Measurements from ENCODE around the gene MAEA.

MAEA gene

GRCh38 chr4:1364748-1365147 is 75.1 kb downstream of the MAEA start:
- Histone ChIP-seq H3K4me3 (ENCODE audit: low read depth, low read length) (no peak overlapping the region), H3K4me1 (ENCODE audit: control insufficient read depth, insufficient read depth, low read length, unreplicated experiment) (peaks cover 12% of the 10 kb centered on the region), H3K27ac (ENCODE audit: low read depth, low read length) (no peak overlapping the region), H3K79me2 (ENCODE audit: control insufficient read depth, insufficient read depth, low read length, unreplicated experiment) (no peaks in the 10 kb centered on the region), H3K27me3 (ENCODE audit: insufficient read depth, low read length) (no peaks in the 10 kb centered on the region), H2AFZ (ENCODE audit: low read length, unreplicated experiment) (no peak overlapping the region), H3K36me3 (ENCODE audit: insufficient read depth, low read length) (no peaks in the 10 kb centered on the region)

GRCh38 chr4:1365271-1366178 is 75.8 kb downstream of the MAEA start:
- H3K27ac ChIP-seq (ENCODE audit: low read depth, low read length) = no peak overlapping the region
- no peak overlapping the region for H2AFZ ChIP-seq (ENCODE audit: low read length, unreplicated experiment)

GRCh38 chr4:1366371-1367229 is 76.9 kb downstream of the MAEA start:
- Histone ChIP-seq H3K27ac (ENCODE audit: low read depth, low read length) (no peak overlapping the region), H2AFZ (ENCODE audit: low read length, unreplicated experiment) (no peak overlapping the region)

More at GRCh38 chr4:1365271-1366178, 75.8 kb downstream of the MAEA start:
- Histone ChIP-seq H3K4me1 (ENCODE audit: control insufficient read depth, insufficient read depth, low read length, unreplicated experiment) (peaks cover 4% of the 10 kb centered on the region), H3K4me3 (ENCODE audit: low read depth, low read length) (no peak overlapping the region), H3K79me2 (ENCODE audit: control insufficient read depth, insufficient read depth, low read length, unreplicated experiment) (no peaks in the 10 kb centered on the region), H3K27me3 (ENCODE audit: insufficient read depth, low read length) (no peaks in the 10 kb centered on the region), H3K36me3 (ENCODE audit: insufficient read depth, low read length) (no peaks in the 10 kb centered on the region)

DNA sequence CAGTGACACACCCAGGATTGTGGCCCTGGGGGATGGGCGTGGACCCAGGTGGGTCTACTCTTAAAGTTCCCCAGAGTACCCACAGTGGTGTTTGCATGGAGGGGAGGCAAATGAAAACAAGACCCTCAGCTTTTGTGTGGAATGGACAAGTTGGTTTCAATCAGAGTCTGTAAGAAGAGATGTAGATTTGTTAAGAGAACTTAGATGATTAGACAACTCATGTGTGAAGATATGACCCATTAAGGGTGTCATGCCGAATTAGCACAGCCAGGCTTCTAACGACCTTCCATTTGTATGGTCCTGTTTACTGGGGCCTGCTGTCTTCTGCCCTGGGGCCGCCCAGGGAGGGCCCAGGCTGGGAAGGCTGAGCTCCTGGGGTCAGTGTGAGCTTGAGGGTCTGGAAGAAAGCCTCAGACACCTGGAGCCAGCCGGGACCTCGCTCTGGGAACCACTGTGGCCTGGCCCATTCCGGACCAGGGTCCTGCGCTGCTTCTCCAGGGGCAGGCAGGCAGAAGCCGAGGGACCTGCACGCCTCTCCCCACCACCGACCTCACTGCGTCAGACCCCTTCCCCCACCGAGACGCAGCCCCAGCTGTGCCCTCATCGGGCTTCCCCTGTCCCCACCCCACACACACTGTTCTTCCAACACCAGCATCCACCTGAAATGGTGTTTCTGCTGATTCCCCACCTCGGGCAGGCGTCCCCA is 77.7 kb downstream of the MAEA start:
- Histone ChIP-seq H3K4me3 (ENCODE audit: low read depth, low read length) (no peak overlapping the region), H3K79me2 (ENCODE audit: control insufficient read depth, insufficient read depth, low read length, unreplicated experiment) (no peaks in the 10 kb centered on the region), H2AFZ (ENCODE audit: low read length, unreplicated experiment) (no peak overlapping the region), H3K4me1 (ENCODE audit: control insufficient read depth, insufficient read depth, low read length, unreplicated experiment) (no peaks in the 10 kb centered on the region), H3K27ac (ENCODE audit: low read depth, low read length) (no peak overlapping the region), H3K36me3 (ENCODE audit: insufficient read depth, low read length) (peaks cover 5% of the 10 kb centered on the region; the same call in 1 of the 2 replicates), H3K27me3 (ENCODE audit: insufficient read depth, low read length) (no peaks in the 10 kb centered on the region)

More at GRCh38 chr4:1366371-1367229, 76.9 kb downstream of the MAEA start:
- Histone ChIP-seq H3K79me2 (ENCODE audit: control insufficient read depth, insufficient read depth, low read length, unreplicated experiment) (no peaks in the 10 kb centered on the region), H3K4me3 (ENCODE audit: low read depth, low read length) (no peak overlapping the region), H3K4me1 (ENCODE audit: control insufficient read depth, insufficient read depth, low read length, unreplicated experiment) (no peaks in the 10 kb centered on the region), H3K36me3 (ENCODE audit: insufficient read depth, low read length) (no peaks in the 10 kb centered on the region), H3K27me3 (ENCODE audit: insufficient read depth, low read length) (no peaks in the 10 kb centered on the region)

- H3K27ac ChIP-seq (ENCODE audit: low read depth, low read length) = no peak overlapping the region
- H2AFZ ChIP-seq (ENCODE audit: low read length, unreplicated experiment) = no peak overlapping the region
- no peaks in the 10 kb centered on the region for H3K79me2 ChIP-seq (ENCODE audit: control insufficient read depth, insufficient read depth, low read length, unreplicated experiment)
- no peaks in the 10 kb centered on the region for H3K4me1 ChIP-seq (ENCODE audit: control insufficient read depth, insufficient read depth, low read length, unreplicated experiment)
- H3K36me3 ChIP-seq (ENCODE audit: insufficient read depth, low read length) = peaks cover 6% of the 10 kb centered on the region; the same call in 1 of the 2 replicates
- H3K4me3 ChIP-seq (ENCODE audit: low read depth, low read length) = no peak overlapping the region
- no peaks in the 10 kb centered on the region for H3K27me3 ChIP-seq (ENCODE audit: insufficient read depth, low read length)
Observed at GRCh38 chr4:1367936-1368289, 78.2 kb downstream of the MAEA start.

- no peak overlapping the region for H3K27ac ChIP-seq (ENCODE audit: low read depth, low read length)
- H3K79me2 ChIP-seq (ENCODE audit: control insufficient read depth, insufficient read depth, low read length, unreplicated experiment) = no peaks in the 10 kb centered on the region
- H3K4me3 ChIP-seq (ENCODE audit: low read depth, low read length) = no peak overlapping the region
- H3K36me3 ChIP-seq (ENCODE audit: insufficient read depth, low read length) = peaks cover 6% of the 10 kb centered on the region; the same call in 1 of the 2 replicates
- no peak overlapping the region for H2AFZ ChIP-seq (ENCODE audit: low read length, unreplicated experiment)
- H3K27me3 ChIP-seq (ENCODE audit: insufficient read depth, low read length) = no peaks in the 10 kb centered on the region
- no peaks in the 10 kb centered on the region for H3K4me1 ChIP-seq (ENCODE audit: control insufficient read depth, insufficient read depth, low read length, unreplicated experiment)
Observed at GRCh38 chr4:1368421-1369090, 78.9 kb downstream of the MAEA start.

- Histone ChIP-seq H3K27me3 (ENCODE audit: insufficient read depth, low read length) (no peaks in the 10 kb centered on the region), H3K4me3 (ENCODE audit: low read depth, low read length) (no peak overlapping the region), H3K27ac (ENCODE audit: low read depth, low read length) (no peak overlapping the region), H3K36me3 (ENCODE audit: insufficient read depth, low read length) (peaks cover 6% of the 10 kb centered on the region; the same call in 1 of the 2 replicates), H3K4me1 (ENCODE audit: control insufficient read depth, insufficient read depth, low read length, unreplicated experiment) (no peaks in the 10 kb centered on the region), H2AFZ (ENCODE audit: low read length, unreplicated experiment) (no peak overlapping the region), H3K79me2 (ENCODE audit: control insufficient read depth, insufficient read depth, low read length, unreplicated experiment) (no peaks in the 10 kb centered on the region)
Observed at GRCh38 chr4:1369091-1369450, 79.4 kb downstream of the MAEA start.

DNA sequence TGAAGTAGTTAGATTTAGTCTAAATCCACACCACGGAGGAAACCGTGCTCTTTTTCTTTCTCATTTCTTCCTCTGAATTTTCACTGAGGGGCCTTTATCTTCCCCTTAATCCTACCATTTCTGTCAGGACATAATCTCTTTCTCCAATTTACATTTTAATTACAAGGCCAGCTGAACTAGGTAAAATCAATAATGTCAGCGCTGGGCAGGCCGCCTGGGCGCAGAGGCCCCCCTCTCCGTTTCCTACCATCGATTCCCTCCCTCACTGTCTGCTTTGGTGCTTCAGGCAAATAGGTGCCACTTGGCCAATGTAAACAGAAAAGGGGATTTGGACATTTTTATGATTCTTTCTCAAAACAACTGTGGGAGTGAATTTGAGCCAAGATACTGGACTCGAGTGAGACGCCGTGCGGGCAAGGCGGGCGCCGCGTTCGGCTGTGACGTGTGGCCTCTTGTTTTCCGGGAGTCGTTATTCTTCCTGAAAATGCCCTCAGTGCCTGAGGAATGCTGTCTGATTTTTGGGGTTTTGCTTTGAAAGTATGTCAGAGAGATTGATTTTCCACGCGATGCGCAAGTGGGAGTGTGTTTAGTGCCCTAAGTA is 79.9 kb downstream of the MAEA start:
- Histone ChIP-seq H3K27ac (ENCODE audit: low read depth, low read length) (no peak overlapping the region), H3K27me3 (ENCODE audit: insufficient read depth, low read length) (no peaks in the 10 kb centered on the region), H3K36me3 (ENCODE audit: insufficient read depth, low read length) (peaks cover 6% of the 10 kb centered on the region; the same call in 1 of the 2 replicates), H3K4me1 (ENCODE audit: control insufficient read depth, insufficient read depth, low read length, unreplicated experiment) (no peaks in the 10 kb centered on the region), H3K4me3 (ENCODE audit: low read depth, low read length) (no peak overlapping the region), H3K79me2 (ENCODE audit: control insufficient read depth, insufficient read depth, low read length, unreplicated experiment) (no peaks in the 10 kb centered on the region), H2AFZ (ENCODE audit: low read length, unreplicated experiment) (no peak overlapping the region)

DNA sequence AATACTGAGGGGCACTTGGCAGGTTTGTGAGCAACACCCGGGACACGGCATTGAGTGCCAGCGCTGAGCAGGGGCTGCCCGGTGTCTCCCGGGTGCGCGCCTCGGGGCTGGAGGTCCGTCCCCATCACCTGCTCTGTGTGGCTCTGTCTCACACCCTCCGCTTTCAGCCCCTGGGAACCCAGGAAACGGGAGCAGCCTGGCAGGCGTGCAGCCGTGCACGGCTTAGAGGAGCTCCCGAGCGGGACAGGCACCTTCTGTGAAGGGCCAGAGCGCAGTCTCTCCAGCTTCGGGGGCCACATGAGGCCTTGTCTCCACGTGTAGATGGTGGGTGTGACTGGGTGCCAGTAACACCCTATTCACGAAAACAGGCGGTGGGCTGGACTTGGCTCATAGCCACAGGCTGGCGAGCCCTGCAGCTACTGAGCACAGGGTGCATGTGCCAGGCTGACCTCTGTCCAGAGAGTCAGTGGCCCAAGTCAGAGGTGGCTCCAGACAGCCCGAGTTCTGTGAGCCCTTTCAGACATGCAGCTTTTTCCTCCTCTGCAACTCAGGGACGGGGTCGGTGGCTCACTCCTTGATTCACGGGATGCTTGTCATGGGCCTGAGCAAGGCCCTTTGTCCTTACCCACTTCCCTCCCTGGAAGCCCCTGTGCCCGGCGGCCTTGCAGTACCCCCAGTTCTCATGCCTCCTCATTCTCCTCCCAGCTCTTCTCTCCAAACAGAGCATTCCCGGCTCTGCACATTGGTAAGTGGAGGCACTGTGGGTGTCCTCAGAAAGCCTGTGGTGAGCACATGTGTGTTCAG is 80.8 kb downstream of the MAEA start:
- no peak overlapping the region for H2AFZ ChIP-seq (ENCODE audit: low read length, unreplicated experiment)
- no peaks in the 10 kb centered on the region for H3K27me3 ChIP-seq (ENCODE audit: insufficient read depth, low read length)
- no peaks in the 10 kb centered on the region for H3K79me2 ChIP-seq (ENCODE audit: control insufficient read depth, insufficient read depth, low read length, unreplicated experiment)
- H3K36me3 ChIP-seq (ENCODE audit: insufficient read depth, low read length) = peaks cover 6% of the 10 kb centered on the region; the same call in 1 of the 2 replicates
- no peak overlapping the region for H3K27ac ChIP-seq (ENCODE audit: low read depth, low read length)
- H3K4me1 ChIP-seq (ENCODE audit: control insufficient read depth, insufficient read depth, low read length, unreplicated experiment) = no peaks in the 10 kb centered on the region
- H3K4me3 ChIP-seq (ENCODE audit: low read depth, low read length) = no peak overlapping the region

Measured in ACC112 (cell line).